Transverse colon (tissue), 4 donors: ENCODE measurements around the gene EHBP1.

Experiments
- EP300 ChIP-seq: sonication (generic); formaldehyde crosslinking; IDR thresholded peaks from one replicate; pipeline ENCODE4 v1.6.1; 2017; ENCODE audit warnings: antibody characterized with exemption, low read depth
- POLR2A ChIP-seq: fragments of 450-650 bp; IDR thresholded peaks from one replicate; pipeline ENCODE4 v1.6.1; 2016; ENCODE audit warnings: antibody characterized with exemption, mild to moderate bottlenecking, moderate library complexity
- POLR2AphosphoS5 ChIP-seq, 3 donors: sonication (generic); formaldehyde crosslinking; IDR thresholded peaks; one replicate each; pipeline ENCODE4 v1.6.1; 2016; ENCODE audit warnings: antibody characterized with exemption in 3 of 3
- TF ChIP-seq, protein P1 (sequence below), 5 experiments: fragments of 200-600 bp in 3 of 5; fragments of 450-650 bp in 2 of 5; sonication (generic) in 3 of 5; IDR thresholded peaks; 1 replicate in 2 of 5; 2 replicates in 3 of 5; pipeline ENCODE4 v1.5.1; 2016 to 2017; ENCODE audit warnings: antibody characterized with exemption in 5 of 5, inconsistent platforms in 3 of 5, mild to moderate bottlenecking in 2 of 5, moderate library complexity in 1 of 5

DNA sequence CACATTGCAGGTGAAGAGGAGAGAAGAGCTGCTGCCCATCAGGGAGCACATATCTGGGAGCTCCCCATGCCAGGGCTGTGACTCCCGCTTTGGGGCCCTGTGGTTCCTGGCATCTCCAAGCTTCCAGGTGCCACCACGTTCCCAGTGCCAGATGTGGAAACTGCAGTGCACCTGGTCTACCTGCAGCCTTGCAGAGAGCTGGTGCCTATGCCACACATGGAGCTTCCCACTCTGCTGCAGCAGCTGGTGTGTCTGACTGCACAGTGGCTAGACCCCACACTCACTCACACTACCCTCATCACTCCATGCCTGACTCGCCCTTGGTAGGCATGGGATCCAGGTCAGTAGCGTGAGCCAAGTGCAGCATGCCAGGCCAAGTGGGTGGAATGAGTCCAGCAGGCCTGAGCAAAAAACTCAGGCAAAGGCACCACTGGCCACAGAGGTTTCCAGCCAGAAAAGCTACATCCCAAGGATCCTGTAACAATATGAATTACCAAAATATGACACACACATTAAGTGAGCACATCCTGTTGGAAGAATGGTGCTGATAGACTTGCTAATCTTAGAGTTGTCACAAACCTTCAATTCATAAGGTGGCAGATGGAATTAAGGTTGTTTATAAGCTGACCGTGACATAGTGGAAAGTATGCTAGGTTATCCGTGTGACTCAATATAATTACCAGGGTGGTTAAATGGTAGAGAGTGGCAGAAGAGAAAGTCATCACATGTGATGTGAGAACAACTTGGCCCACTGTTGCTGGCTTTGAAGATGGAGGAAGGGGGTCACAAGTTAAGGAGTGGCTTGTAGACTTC, 150.9 kb downstream of the EHBP1 start:
- TF ChIP-seq, protein P1, sequence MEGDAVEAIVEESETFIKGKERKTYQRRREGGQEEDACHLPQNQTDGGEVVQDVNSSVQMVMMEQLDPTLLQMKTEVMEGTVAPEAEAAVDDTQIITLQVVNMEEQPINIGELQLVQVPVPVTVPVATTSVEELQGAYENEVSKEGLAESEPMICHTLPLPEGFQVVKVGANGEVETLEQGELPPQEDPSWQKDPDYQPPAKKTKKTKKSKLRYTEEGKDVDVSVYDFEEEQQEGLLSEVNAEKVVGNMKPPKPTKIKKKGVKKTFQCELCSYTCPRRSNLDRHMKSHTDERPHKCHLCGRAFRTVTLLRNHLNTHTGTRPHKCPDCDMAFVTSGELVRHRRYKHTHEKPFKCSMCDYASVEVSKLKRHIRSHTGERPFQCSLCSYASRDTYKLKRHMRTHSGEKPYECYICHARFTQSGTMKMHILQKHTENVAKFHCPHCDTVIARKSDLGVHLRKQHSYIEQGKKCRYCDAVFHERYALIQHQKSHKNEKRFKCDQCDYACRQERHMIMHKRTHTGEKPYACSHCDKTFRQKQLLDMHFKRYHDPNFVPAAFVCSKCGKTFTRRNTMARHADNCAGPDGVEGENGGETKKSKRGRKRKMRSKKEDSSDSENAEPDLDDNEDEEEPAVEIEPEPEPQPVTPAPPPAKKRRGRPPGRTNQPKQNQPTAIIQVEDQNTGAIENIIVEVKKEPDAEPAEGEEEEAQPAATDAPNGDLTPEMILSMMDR (IDR thresholded peaks at IDR 0.05), result no peak
- TF ChIP-seq POLR2AphosphoS5 (IDR thresholded peaks at IDR 0.05) (no peak), POLR2A (no peak), EP300 (no peak)
